Smooth muscle cell (in vitro differentiated cells): ENCODE measurements around the gene GCK. TPM values are rescaled to one million over a fixed set of nuclear protein-coding genes. Genes with fewer than 3 reads are reported as not detected.

Experiments used
- DNase-seq: peaks from one replicate; lab custom pipeline; 2025; ENCODE audit not compliant: unreplicated experiment; lab: John Stamatoyannopoulos, UW
- H2AFZ ChIP-seq: fragments of 200-600 bp; sonication (generic); 2 replicates; pipeline ENCODE4 v1.6.0; 2016; ENCODE audit warnings: antibody characterized with exemption, low read depth, mild to moderate bottlenecking
- H3F3A ChIP-seq: fragments of 200-600 bp; sonication (generic); 2 replicates; pipeline ENCODE4 v1.6.0; 2017; ENCODE audit warnings: antibody characterized with exemption, low read depth
- H3K27ac ChIP-seq: fragments of 200-600 bp; sonication (generic); 2 replicates; pipeline ENCODE4 v1.5.1; 2016; ENCODE audit warnings: low read depth, mild to moderate bottlenecking
- H3K27me3 ChIP-seq: fragments of 200-600 bp; sonication (generic); 2 replicates; pipeline ENCODE4 v1.6.1; 2016; ENCODE audit warnings: low read depth, mild to moderate bottlenecking
- H3K36me3 ChIP-seq: fragments of 200-600 bp; sonication (generic); 2 replicates; pipeline ENCODE4 v1.5.1; 2016; ENCODE audit warnings: low read depth
- H3K4me1 ChIP-seq: fragments of 200-600 bp; sonication (generic); 2 replicates; pipeline ENCODE4 v1.5.1; 2016; ENCODE audit warnings: low read depth
- H3K4me2 ChIP-seq: fragments of 200-600 bp; sonication (generic); 2 replicates; pipeline ENCODE4 v1.6.0; 2016; ENCODE audit warnings: mild to moderate bottlenecking
- H3K4me3 ChIP-seq: fragments of 200-600 bp; sonication (generic); 2 replicates; pipeline ENCODE4 v1.5.1; 2016; ENCODE audit warnings: mild to moderate bottlenecking
- H3K79me2 ChIP-seq: fragments of 200-600 bp; sonication (generic); 2 replicates; pipeline ENCODE4 v1.6.0; 2016; ENCODE audit warnings: low read depth, mild to moderate bottlenecking
- H3K9ac ChIP-seq: fragments of 200-600 bp; sonication (generic); 2 replicates; pipeline ENCODE4 v1.6.0; 2016; ENCODE audit warnings: low read depth
- H3K9me3 ChIP-seq: fragments of 200-600 bp; sonication (generic); replicated peaks from 2 replicates; pipeline ENCODE4 v1.5.1; 2016; ENCODE audit warnings: low read depth
- H4K20me1 ChIP-seq: fragments of 200-600 bp; sonication (generic); 2 replicates; pipeline ENCODE4 v1.6.0; 2016; ENCODE audit warnings: low read depth
- CTCF ChIP-seq: fragments of 200-600 bp; sonication (generic); IDR thresholded peaks from 2 replicates; pipeline ENCODE4 v1.5.1; 2017; ENCODE audit warnings: borderline replicate concordance, mild to moderate bottlenecking, antibody characterized with exemption; ENCODE audit not compliant: insufficient read depth, poor library complexity, severe bottlenecking
- WGBS: methylation state at CpG from one replicate; pipeline ENCODE4 v1.1.7; 2016; ENCODE audit warnings: low lambda C conversion rate; 5-methylcytosine and 5-hydroxymethylcytosine counted together
- polyA plus RNA-seq: library from polyadenylated mRNA; unstranded; fragments of >200 nt; fragmentation: Nextera tagmentation; extraction: Ambion mirVana; gene quantifications from 2 replicates; pipeline ENCODE4 v1.2.1, GENCODE V29; 2016
- total RNA-seq: library from RNA; depleted of rRNA; stranded (reverse); fragments of >200 nt; gene quantifications from 2 replicates; pipeline ENCODE4 v1.2.3, GENCODE V29; 2014

Gene GCK
- total and polyA plus RNA-seq, 2 experiments from 2014 or later = 1.6 to 5.5 TPM

- Histone ChIP-seq H3K4me1 (no peaks in the 10 kb centered on the region), H2AFZ (no peak overlapping the region), H3F3A (no peaks in the 10 kb centered on the region), H3K9ac (no peak overlapping the region), H4K20me1 (no peaks in the 10 kb centered on the region), H3K4me2 (no peak overlapping the region), H3K79me2 (no peaks in the 10 kb centered on the region), H3K27me3 (no peaks in the 10 kb centered on the region), H3K4me3 (no peak overlapping the region), H3K27ac (no peak overlapping the region), H3K9me3 (no peaks in the 10 kb centered on the region), H3K36me3 (no peaks in the 10 kb centered on the region)
- 94% methylated on average over 4 of the region's 4 CpGs for WGBS
- no peak for DNase-seq
- no peak for TF ChIP-seq CTCF
Measured at GRCh38 chr7:44134943-44135628, 54.2 kb downstream of the GCK start.

GRCh38 chr7:44133295-44133694 lies 55.9 kb downstream of the GCK start:
- no peaks in the 10 kb centered on the region for H3F3A ChIP-seq
- no peak overlapping the region for H3K27ac ChIP-seq
- no peaks in the 10 kb centered on the region for H3K9me3 ChIP-seq
- no peak overlapping the region for H3K4me3 ChIP-seq
- 46% methylated on average over 3 of the region's 3 CpGs for WGBS
- no peaks in the 10 kb centered on the region for H4K20me1 ChIP-seq
- no peaks in the 10 kb centered on the region for H3K79me2 ChIP-seq
- no peak for DNase-seq
- no peak for TF ChIP-seq CTCF
- H2AFZ ChIP-seq = no peak overlapping the region
- no peaks in the 10 kb centered on the region for H3K36me3 ChIP-seq
- H3K4me2 ChIP-seq = peak overlapping the region; percentile 45
- no peaks in the 10 kb centered on the region for H3K27me3 ChIP-seq
- no peaks in the 10 kb centered on the region for H3K4me1 ChIP-seq
- no peak overlapping the region for H3K9ac ChIP-seq

GRCh38 chr7:44132039-44132438 lies 57.2 kb downstream of the GCK start:
- WGBS = 16% methylated on average over 2 of the region's 2 CpGs
- H3K4me2 ChIP-seq = peak overlapping the region; percentile 45
- no peak overlapping the region for H2AFZ ChIP-seq
- peaks cover 8% of the 10 kb centered on the region for H3K9me3 ChIP-seq
- no peaks in the 10 kb centered on the region for H3K79me2 ChIP-seq
- H3K4me1 ChIP-seq = no peaks in the 10 kb centered on the region
- DNase-seq = no peak
- H3K27me3 ChIP-seq = no peaks in the 10 kb centered on the region
- no peak for TF ChIP-seq CTCF
- H3K9ac ChIP-seq = no peak overlapping the region
- no peak overlapping the region for H3K4me3 ChIP-seq
- no peaks in the 10 kb centered on the region for H3F3A ChIP-seq
- no peak overlapping the region for H3K27ac ChIP-seq
- H3K36me3 ChIP-seq = no peaks in the 10 kb centered on the region
- H4K20me1 ChIP-seq = no peaks in the 10 kb centered on the region
